Activated T-cell treated with anti-CD3 and anti-CD28 coated beads, Interleukin-2, amount 50 U/mL, for 72 hours (primary cell): ENCODE results near the gene FANCE. TPM values are rescaled to one million over a fixed set of nuclear protein-coding genes. Genes with fewer than 3 reads are reported as not detected.
A peak's percentile ranks its signal among the peaks of the same experiment; 100 is the strongest.
"Not testable (repeated sequence)": the region's sequence is repeated elsewhere in the genome, so short reads cannot be mapped to it uniquely, and the experiment has no call there.

Source experiments
- ATAC-seq, 2 donors: fragments of 150-1000 bp; cut with Tn5 transposase; replicated peaks in 1 of 2; 2 replicates each; pipeline ENCODE4 v1.10.0; 2021; ENCODE audit warnings: moderate library complexity in 2 of 2, mild to moderate bottlenecking in 1 of 2
- DNase-seq, 2 donors: peaks; one replicate each; pipeline ENCODE4 v3.0.0; 2021 to 2022; ENCODE audit warnings: mixed read lengths in 1 of 2
- H3K27ac Mint-ChIP-seq: one replicate; pipeline ENCODE4 v1.8.0; 2022; ENCODE audit warnings: mild to moderate bottlenecking, moderate library complexity, mixed read lengths
- H3K27me3 Mint-ChIP-seq: one replicate; pipeline ENCODE4 v1.8.0; 2022; ENCODE audit warnings: low read depth, mixed read lengths
- H3K36me3 Mint-ChIP-seq, 2 donors: one replicate each; pipeline ENCODE4 v1.8.0; 2022; ENCODE audit warnings: mixed read lengths in 2 of 2, mild to moderate bottlenecking in 1 of 2; ENCODE audit not compliant: insufficient read depth in 2 of 2
- H3K4me1 Mint-ChIP-seq: one replicate; pipeline ENCODE4 v1.8.0; 2022; ENCODE audit warnings: low read depth, mixed read lengths
- H3K4me3 Mint-ChIP-seq, 2 donors: one replicate each; pipeline ENCODE4 v1.8.0; 2022; ENCODE audit warnings: mild to moderate bottlenecking in 2 of 2, mixed read lengths in 2 of 2, moderate library complexity in 2 of 2
- H3K9me3 Mint-ChIP-seq, 2 donors: one replicate each; pipeline ENCODE4 v1.8.0; 2022; ENCODE audit warnings: mixed read lengths in 2 of 2
- total RNA-seq, 2 donors: library from RNA; stranded (reverse); gene quantifications; one replicate each; pipeline ENCODE4 v1.2.3, GENCODE V29; 2022

FANCE gene
- total RNA-seq, 2 donors from 2014 or later = 22.0 to 27.2 TPM

DNA sequence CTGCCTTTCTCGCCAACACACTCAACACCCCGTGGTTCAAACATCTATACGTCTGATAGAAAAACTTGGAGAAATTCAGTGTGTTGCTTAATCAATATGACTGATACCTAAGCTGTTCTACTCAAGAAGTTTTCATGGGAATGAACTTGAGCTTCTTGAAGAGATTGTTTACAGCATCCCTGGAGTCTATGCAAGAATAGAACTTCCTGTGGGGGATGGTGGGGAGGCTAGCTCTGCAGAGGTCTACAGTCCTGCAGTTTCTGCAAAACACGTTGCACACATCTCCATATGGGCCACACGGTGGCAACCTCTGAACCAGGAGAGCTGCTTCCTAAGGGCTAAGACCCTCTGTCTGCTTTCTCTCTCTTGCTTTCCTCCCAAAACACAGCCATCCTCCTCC is 32.7 kb upstream of the FANCE start:
- Mint-ChIP-seq H3K36me3 (peaks cover 6 to 9% of the 10 kb centered on the region in 2 donors), H3K4me1 (peaks cover 35% of the 10 kb centered on the region), H3K27ac (no peak overlapping the region), H3K27me3 (no peaks in the 10 kb centered on the region), H3K4me3 (no peak overlapping the region), H3K9me3 (no peaks in the 10 kb centered on the region)
- DNase-seq = no peak
- no peak for ATAC-seq

- no peaks in the 10 kb centered on the region for H3K27me3 Mint-ChIP-seq
- H3K36me3 Mint-ChIP-seq = peaks cover 6 to 9% of the 10 kb centered on the region in 2 donors
- ATAC-seq = no peak
- DNase-seq = no peak
- H3K4me3 Mint-ChIP-seq = no peak overlapping the region
- H3K9me3 Mint-ChIP-seq = no peaks in the 10 kb centered on the region
- no peak overlapping the region for H3K27ac Mint-ChIP-seq
- H3K4me1 Mint-ChIP-seq = peaks cover 30% of the 10 kb centered on the region
These were observed 32.2 kb upstream of the FANCE start for GRCh38 chr6:35419961-35420360.

GRCh38 chr6:35425284-35425683 is 26.9 kb upstream of the FANCE start:
- H3K27ac Mint-ChIP-seq = no peak overlapping the region
- no peak for ATAC-seq
- peaks cover 10 to 15% of the 10 kb centered on the region in 2 donors for H3K36me3 Mint-ChIP-seq
- DNase-seq = no peak
- H3K4me3 Mint-ChIP-seq = no peak overlapping the region
- peaks cover 3 to 12% of the 10 kb centered on the region in 2 donors for H3K9me3 Mint-ChIP-seq
- H3K27me3 Mint-ChIP-seq = no peaks in the 10 kb centered on the region
- H3K4me1 Mint-ChIP-seq = no peaks in the 10 kb centered on the region

- Mint-ChIP-seq H3K27ac (peak overlapping the region; percentile 8), H3K36me3 (peaks cover 7 to 15% of the 10 kb centered on the region in 2 donors), H3K4me1 (no peaks in the 10 kb centered on the region), H3K27me3 (no peaks in the 10 kb centered on the region), H3K9me3 (peaks cover 3 to 12% of the 10 kb centered on the region in 2 donors), H3K4me3 (no peak overlapping the region)
- ATAC-seq = no peak
- DNase-seq = no peak
These were observed 26.1 kb upstream of the FANCE start for GRCh38 chr6:35426074-35426473.

DNA sequence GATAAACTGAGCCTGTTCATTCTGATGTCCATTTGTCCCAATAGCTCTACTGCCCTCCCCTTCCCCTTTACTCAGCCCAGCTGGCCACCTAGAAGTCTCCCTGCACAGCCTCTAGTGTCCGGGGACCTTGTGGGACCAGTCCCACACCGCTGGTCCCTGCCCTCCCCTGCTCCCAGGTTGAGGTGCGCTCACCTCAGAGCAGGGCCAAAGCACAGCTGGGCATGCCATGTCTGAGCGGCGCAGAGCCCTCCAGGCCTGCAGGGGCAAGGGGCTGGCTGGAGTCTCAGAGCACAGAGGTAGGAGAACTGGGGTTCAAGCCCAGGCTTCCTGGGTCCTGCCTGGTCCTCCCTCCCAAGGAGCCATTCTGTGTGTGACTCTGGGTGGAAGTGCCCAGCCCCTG is 24.7 kb upstream of the FANCE start:
- ATAC-seq (no peak), DNase-seq (no peak)
- Mint-ChIP-seq H3K4me1 (no peaks in the 10 kb centered on the region), H3K36me3 (peaks cover 7 to 15% of the 10 kb centered on the region in 2 donors), H3K27me3 (no peaks in the 10 kb centered on the region), H3K27ac (no peak overlapping the region), H3K4me3 (no peak overlapping the region), H3K9me3 (peaks cover 3 to 12% of the 10 kb centered on the region in 2 donors)

DNA sequence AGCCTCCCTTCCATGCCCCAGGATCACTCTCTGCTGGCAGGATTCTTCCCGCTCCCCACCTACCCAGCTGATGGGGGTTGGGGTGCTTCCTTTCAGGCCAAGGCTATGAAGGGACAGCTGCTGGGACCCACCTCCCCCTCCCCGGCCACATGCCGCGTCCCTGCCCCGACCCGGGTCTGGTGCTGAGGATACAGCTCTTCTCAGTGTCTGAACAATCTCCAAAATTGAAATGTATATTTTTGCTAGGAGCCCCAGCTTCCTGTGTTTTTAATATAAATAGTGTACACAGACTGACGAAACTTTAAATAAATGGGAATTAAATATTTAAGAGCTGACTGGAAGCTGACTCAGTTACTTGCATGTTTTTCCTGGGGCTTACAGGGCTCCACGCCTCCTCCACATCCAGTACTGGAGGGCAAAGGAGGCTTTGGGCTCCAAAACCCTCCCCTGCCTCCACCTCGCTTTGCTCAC is 24.3 kb upstream of the FANCE start:
- peaks cover 6 to 14% of the 10 kb centered on the region in 2 donors for H3K36me3 Mint-ChIP-seq
- no peaks in the 10 kb centered on the region for H3K4me1 Mint-ChIP-seq
- no peaks in the 10 kb centered on the region for H3K27me3 Mint-ChIP-seq
- no peak overlapping the region for H3K27ac Mint-ChIP-seq
- no peak for DNase-seq
- no peak overlapping the region for H3K4me3 Mint-ChIP-seq
- ATAC-seq = no peak
- H3K9me3 Mint-ChIP-seq = peaks cover 3 to 12% of the 10 kb centered on the region in 2 donors

DNA sequence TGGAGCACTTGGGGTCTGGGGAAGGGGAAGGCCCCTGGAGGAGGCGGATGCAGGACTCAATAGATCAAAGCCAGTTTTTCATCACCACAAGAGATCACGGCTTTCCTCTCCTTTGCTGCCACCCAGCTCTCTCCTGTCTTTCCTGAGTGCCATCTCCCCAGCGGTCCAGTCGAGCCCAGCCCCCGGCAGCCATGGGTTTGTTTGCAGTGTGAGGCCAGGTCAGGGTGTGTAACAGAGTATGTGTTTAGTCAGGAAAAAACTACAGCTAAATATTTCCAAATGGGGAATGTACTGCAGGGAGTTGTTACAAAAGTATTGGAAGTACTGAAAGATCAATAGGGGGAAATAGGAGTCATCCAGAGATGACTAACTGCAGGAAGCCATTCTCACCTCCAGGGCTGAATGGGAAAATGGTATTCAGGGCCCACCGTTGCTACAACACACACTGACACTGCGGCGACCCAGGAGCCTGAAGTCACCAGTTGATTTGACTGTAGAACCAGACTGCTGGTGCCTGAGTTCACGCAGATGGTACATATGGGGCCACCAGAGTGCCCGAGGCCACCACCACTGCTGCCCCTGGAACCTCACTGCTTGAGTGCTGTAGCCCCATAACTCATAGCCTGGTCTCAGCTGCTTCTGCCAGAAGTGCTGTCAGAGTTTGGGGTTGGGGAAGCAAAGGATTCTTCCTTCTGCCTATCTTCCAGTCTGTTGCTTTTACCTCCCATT is 23.6 kb upstream of the FANCE start:
- Mint-ChIP-seq H3K27me3 (no peaks in the 10 kb centered on the region), H3K4me3 (no peak overlapping the region), H3K4me1 (no peaks in the 10 kb centered on the region), H3K9me3 (peaks cover 3 to 12% of the 10 kb centered on the region in 2 donors), H3K27ac (no peak overlapping the region), H3K36me3 (peaks cover 6 to 14% of the 10 kb centered on the region in 2 donors)
- ATAC-seq (no peak), DNase-seq (no peak)

DNA sequence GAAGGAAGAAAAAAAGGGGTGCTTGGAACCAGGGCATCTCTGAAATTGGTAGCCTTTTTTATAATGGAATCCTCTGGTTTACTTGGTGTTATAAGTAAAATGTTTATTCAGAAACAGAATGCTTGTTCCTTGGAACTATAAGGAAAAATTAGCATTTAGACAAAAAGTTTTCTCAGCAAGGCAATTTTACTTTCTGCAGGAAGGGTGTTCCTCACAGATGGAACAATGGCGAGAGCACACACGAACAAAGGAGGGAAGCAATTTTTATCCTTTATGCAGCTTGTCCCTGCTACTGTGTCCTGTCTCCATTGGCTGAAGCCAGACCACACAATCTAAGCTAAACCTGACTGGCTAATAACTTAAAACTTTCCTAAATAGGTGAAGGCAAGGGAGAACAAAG is 22.7 kb upstream of the FANCE start:
- DNase-seq (no peak), ATAC-seq (no peak)
- H3K36me3 Mint-ChIP-seq = peaks cover 6 to 14% of the 10 kb centered on the region in 2 donors
- H3K4me1 Mint-ChIP-seq = no peaks in the 10 kb centered on the region
- H3K27ac Mint-ChIP-seq = no peak overlapping the region
- peaks cover 3 to 12% of the 10 kb centered on the region in 2 donors for H3K9me3 Mint-ChIP-seq
- no peaks in the 10 kb centered on the region for H3K27me3 Mint-ChIP-seq
- H3K4me3 Mint-ChIP-seq = no peak overlapping the region

DNA sequence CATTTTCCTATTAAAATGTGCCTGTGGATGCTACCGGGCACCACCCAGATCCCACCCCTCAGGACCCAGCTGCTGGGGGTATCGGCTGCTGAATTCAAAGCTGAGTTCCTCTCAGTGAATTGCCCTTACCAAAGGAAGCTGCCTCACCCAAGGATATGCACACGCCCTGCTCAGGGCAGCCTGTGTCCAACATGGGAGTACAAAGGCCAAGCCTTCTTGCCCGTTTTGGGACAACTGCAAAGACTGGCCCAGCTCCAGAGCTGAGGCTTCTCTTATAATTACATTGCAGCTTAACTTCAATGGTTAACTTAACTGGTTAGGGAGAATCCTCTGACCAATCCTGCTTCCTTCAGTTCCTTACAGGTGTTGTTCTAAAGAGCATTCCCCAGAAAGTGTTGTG is 19.8 kb upstream of the FANCE start:
- Mint-ChIP-seq H3K27me3 (no peaks in the 10 kb centered on the region), H3K36me3 (peaks cover 2 to 12% of the 10 kb centered on the region in 2 donors), H3K9me3 (peaks cover 3 to 12% of the 10 kb centered on the region in 2 donors), H3K27ac (no peak overlapping the region), H3K4me3 (no peak overlapping the region), H3K4me1 (no peaks in the 10 kb centered on the region)
- ATAC-seq (no peak), DNase-seq (no peak)

DNA sequence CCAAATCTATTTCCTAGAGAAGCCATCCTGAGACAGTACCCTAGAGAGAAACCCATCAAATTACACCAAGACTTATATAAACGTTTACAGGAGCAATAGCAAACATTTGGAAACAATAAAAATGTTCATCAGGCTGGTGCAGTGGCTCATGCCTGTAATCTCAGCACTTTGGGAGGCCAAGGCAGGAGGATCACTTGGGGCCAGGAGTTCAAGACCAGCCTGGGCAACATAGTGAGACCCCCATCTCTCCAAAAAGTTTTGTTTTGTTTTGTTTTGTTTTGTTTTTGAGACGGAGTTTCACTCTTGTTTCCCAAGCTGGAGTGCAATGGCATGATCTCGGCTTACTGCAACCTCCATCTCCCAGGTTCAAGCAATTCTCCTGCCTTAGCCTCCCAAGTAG is 19.4 kb upstream of the FANCE start:
- Mint-ChIP-seq H3K9me3 (peaks cover 3 to 12% of the 10 kb centered on the region in 2 donors), H3K36me3 (peaks cover 2 to 12% of the 10 kb centered on the region in 2 donors)
- H3K4me3 Mint-ChIP-seq, H3K27me3 Mint-ChIP-seq, H3K4me1 Mint-ChIP-seq, ATAC-seq, DNase-seq, H3K27ac Mint-ChIP-seq: not testable (repeated sequence)

GRCh38 chr6:35435074-35435837 is 16.9 kb upstream of the FANCE start:
- H3K27me3 Mint-ChIP-seq = no peaks in the 10 kb centered on the region
- no peaks in the 10 kb centered on the region for H3K9me3 Mint-ChIP-seq
- H3K4me3 Mint-ChIP-seq = no peak overlapping the region
- H3K4me1 Mint-ChIP-seq = no peaks in the 10 kb centered on the region
- H3K36me3 Mint-ChIP-seq = no peaks in the 10 kb centered on the region
- DNase-seq (no peak), ATAC-seq (peak in 1 of 2 donors; percentile 17)
- H3K27ac Mint-ChIP-seq = no peak overlapping the region

DNA sequence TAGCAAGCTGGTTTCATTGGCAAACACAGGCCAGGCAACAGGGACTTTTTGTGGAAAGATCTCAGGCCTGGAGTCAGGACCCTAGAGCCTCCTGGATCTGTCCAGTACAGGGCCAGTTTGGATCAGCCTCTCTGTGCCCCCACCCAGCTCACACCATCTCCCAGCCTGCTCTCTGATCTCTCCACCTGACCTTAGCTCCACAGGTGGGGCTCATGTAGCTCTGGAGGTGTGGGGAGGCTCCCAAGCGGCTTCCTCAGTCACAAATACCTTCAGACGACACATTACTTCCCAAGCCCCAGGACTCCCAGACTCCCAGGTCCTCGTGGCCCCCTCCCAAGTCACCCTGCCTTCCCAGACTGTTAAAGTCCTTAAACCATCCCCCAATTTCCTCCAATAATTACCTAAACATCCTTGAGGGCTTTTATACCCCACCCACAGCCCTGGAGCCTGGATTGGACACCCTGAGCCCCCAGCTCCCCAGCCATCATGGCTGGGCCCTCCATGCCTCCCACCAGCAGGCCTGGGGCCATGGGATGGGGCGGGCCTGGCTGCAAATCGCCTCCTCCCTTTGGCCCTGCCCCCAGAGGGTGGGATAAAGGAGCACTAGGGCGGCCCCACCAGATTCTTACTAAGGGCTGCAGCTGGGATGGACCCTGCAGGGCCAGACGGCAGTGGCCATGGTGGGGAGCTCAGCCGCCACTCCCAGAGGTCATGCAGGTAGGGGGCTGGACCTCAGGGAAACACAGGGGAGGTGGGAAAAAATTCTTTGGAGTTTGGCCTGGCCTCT is 15.9 kb upstream of the FANCE start:
- no peak overlapping the region for H3K27ac Mint-ChIP-seq
- no peak for DNase-seq
- no peaks in the 10 kb centered on the region for H3K36me3 Mint-ChIP-seq
- ATAC-seq = peak in 1 of 2 donors; percentile 11
- H3K4me1 Mint-ChIP-seq = no peaks in the 10 kb centered on the region
- H3K4me3 Mint-ChIP-seq = no peak overlapping the region
- H3K27me3 Mint-ChIP-seq = no peaks in the 10 kb centered on the region
- H3K9me3 Mint-ChIP-seq = no peaks in the 10 kb centered on the region
